ENCODE data around the gene ERC2. TPM values are rescaled to one million over a fixed set of nuclear protein-coding genes. Genes with fewer than 3 reads are reported as not detected.

Gene ERC2
- total and polyA plus RNA-seq, 2 of the 8 experiments (the other 6 are each of a cell fraction or from before 2014, with no cell fraction given) = 16.4 to 22.8 TPM

DNA sequence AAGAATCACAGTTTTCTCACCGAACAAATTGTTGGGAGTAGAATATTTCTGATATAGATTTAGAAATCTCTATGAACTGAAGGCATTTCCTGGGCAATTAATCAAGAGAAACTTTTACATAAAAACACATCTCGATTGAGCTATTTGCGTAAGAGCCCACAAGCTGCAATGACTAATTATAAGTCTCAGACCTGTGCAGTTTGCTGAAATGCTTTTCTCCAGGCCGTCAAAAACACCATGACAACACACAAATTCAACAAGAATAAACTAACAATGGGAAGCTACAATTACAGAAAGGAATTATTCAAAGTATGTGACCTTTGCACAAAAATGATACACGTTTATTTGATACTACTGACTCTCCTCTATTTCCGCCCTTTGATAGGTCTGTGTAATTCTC lies 499.9 kb downstream of the ERC2 start:
- DNase-seq (ENCODE audit: low read depth in 1 of 2, low spot score in 2 of 2) (no peak), FAIRE-seq (no peak)
- Histone ChIP-seq H3K9ac (replicated peaks in 1 of 4; ENCODE audit: extremely low read depth in 1 of 4, low read depth in 3 of 4, low read length in 3 of 4) (no peak overlapping the region), H3K4me1 (replicated peaks in 1 of 4; ENCODE audit: control insufficient read depth in 3 of 4, insufficient read depth in 4 of 4, low read length in 3 of 4) (no peaks in the 10 kb centered on the region), H2AFZ (ENCODE audit: low read length) (no peak overlapping the region), H3K27ac (ENCODE audit: low read depth, low read length) (no peak overlapping the region), H2BK5ac (ENCODE audit: low read depth, low read length) (no peak overlapping the region), H2BK120ac (replicated peaks; ENCODE audit: low read depth, low read length) (no peak overlapping the region), H2BK20ac (ENCODE audit: low read length) (no peak overlapping the region), H4K8ac (ENCODE audit: extremely low read depth, insufficient read depth, low read length) (no peak overlapping the region), H3K79me1 (ENCODE audit: low read depth, low read length) (no peaks in the 10 kb centered on the region), H3K23ac (ENCODE audit: insufficient read length) (no peak overlapping the region), H3K4me3 (ENCODE audit: extremely low read depth in 1 of 4, insufficient read depth in 2 of 4, low read depth in 3 of 4, low read length in 4 of 4) (no peak overlapping the region), H4K20me1 (replicated peaks in 1 of 2; ENCODE audit: control insufficient read depth in 1 of 2, insufficient read depth in 2 of 2, low read length in 2 of 2) (no peaks in the 10 kb centered on the region), H3K23me2 (ENCODE audit: low read depth, low read length) (no peaks in the 10 kb centered on the region), H3K4me2 (ENCODE audit: insufficient read depth in 1 of 2, low read depth in 2 of 2, low read length in 2 of 2) (no peak overlapping the region), H3K18ac (ENCODE audit: extremely low read depth, low read length) (no peak overlapping the region), H2BK12ac (ENCODE audit: low read depth, low read length) (no peak overlapping the region), H2BK15ac (ENCODE audit: low read length) (no peak overlapping the region), H3K14ac (ENCODE audit: insufficient read length) (no peak overlapping the region), H3K56ac (replicated peaks; ENCODE audit: insufficient read length, low read depth, low read length) (no peak overlapping the region), H4K91ac (replicated peaks; ENCODE audit: insufficient read length, low read length) (no peak overlapping the region), H4K5ac (ENCODE audit: insufficient read length, low read depth, low read length) (no peak overlapping the region), H3K79me2 (ENCODE audit: control insufficient read depth in 1 of 2, insufficient read depth in 2 of 2, low read length in 2 of 2) (no peaks in the 10 kb centered on the region), H3K9me3 (ENCODE audit: insufficient read depth in 2 of 2, low read depth in 1 of 2, low read length in 1 of 2) (no peaks in the 10 kb centered on the region), H3K27me3 (replicated peaks in 1 of 4; ENCODE audit: control insufficient read depth in 3 of 4, extremely low read depth in 1 of 4, insufficient read depth in 3 of 4, low read length in 3 of 4) (no peaks in the 10 kb centered on the region), H2AK5ac (ENCODE audit: low read depth, low read length) (no peak overlapping the region), H3K36me3 (ENCODE audit: control insufficient read depth in 2 of 4, insufficient read depth in 4 of 4, low read length in 3 of 4) (no peaks in the 10 kb centered on the region), H3K4ac (replicated peaks; ENCODE audit: insufficient read length, low read depth, low read length) (no peak overlapping the region)
- 95% methylated on average over 6 of the region's 6 CpGs; no CpG with 5 or more reads in 1 of the 2 experiments for WGBS, 2 experiments (ENCODE audit: extremely low coverage in 1 of 2, insufficient coverage in 1 of 2, insufficient read length in 1 of 2, insufficient replicate concordance in 2 of 2, low coverage in 1 of 2, low lambda C conversion rate in 2 of 2, missing lambda C conversion rate in 1 of 2)
- ChIA-PET CTCF (ENCODE audit: partially characterized antibody) (no interaction called here), POLR2A (ENCODE audit: partially characterized antibody) (no interaction called here)
- TF ChIP-seq RBBP5 (IDR thresholded peaks at IDR 0.05; ENCODE audit: borderline replicate concordance, low read depth, low read length) (no peak), SAP30 (IDR thresholded peaks at IDR 0.05; ENCODE audit: insufficient read depth, insufficient replicate concordance, low read length) (no peak), CTBP2 (IDR thresholded peaks at IDR 0.05; ENCODE audit: borderline replicate concordance, insufficient read depth, insufficient read length, low read length) (no peak)

Measured in H1 (cell line).